Stimulated activated CD4-positive, alpha-beta T cell treated with anti-CD3 and anti-CD28 coated beads, Interleukin-4, amount 100 ng/mL, for 48 hours (primary cell): ENCODE measurements around the gene TRAF3.
"Not testable (repeated sequence)": the region's sequence is repeated elsewhere in the genome, so short reads cannot be mapped to it uniquely, and the experiment has no call there.

Experiments used
- DNase-seq, 2 donors: peaks; one replicate each; pipeline ENCODE4 v3.0.0-alpha.2; 2020; ENCODE audit warnings: low read depth in 2 of 2

Gene TRAF3

GRCh38 chr14:102923925-102924486, 146.8 kb downstream of the TRAF3 start:
- no peak for DNase-seq

GRCh38 chr14:102924632-102925588, 147.7 kb downstream of the TRAF3 start:
- no peak for DNase-seq

GRCh38 chr14:102925646-102926045, 148.4 kb downstream of the TRAF3 start:
- no peak for DNase-seq

- DNase-seq = no peak
Measured at GRCh38 chr14:102926104-102926503, 148.9 kb downstream of the TRAF3 start.

GRCh38 chr14:102926840-102927239, 149.6 kb downstream of the TRAF3 start:
- DNase-seq = not testable (repeated sequence)

GRCh38 chr14:102927346-102927877, 150.2 kb downstream of the TRAF3 start:
- no peak for DNase-seq

GRCh38 chr14:102927878-102928411, 150.7 kb downstream of the TRAF3 start:
- DNase-seq = no peak

GRCh38 chr14:102928412-102929240, 151.4 kb downstream of the TRAF3 start:
- DNase-seq = peak; percentile 46 to 48

- DNase-seq = no peak
Measured at GRCh38 chr14:102929241-102930137, 152.2 kb downstream of the TRAF3 start.

GRCh38 chr14:102930138-102930752, 153.0 kb downstream of the TRAF3 start:
- no peak for DNase-seq

GRCh38 chr14:102930753-102931579, 153.7 kb downstream of the TRAF3 start:
- no peak for DNase-seq

- no peak for DNase-seq
Measured at GRCh38 chr14:102931580-102932285, 154.5 kb downstream of the TRAF3 start.

GRCh38 chr14:102932484-102933248, 155.4 kb downstream of the TRAF3 start:
- no peak for DNase-seq

GRCh38 chr14:102933618-102934231, 156.5 kb downstream of the TRAF3 start:
- DNase-seq = no peak

GRCh38 chr14:102935756-102936155, 158.5 kb downstream of the TRAF3 start:
- DNase-seq = no peak

GRCh38 chr14:102937331-102938175, 160.3 kb downstream of the TRAF3 start:
- DNase-seq = no peak
